ENCODE data around the gene DUSP10.

- TF ChIP-seq CTCF (IDR thresholded peaks at IDR 0.05) (no peak), POLR2A (IDR thresholded peaks at IDR 0.05) (no peak)
Observed at GRCh38 chr1:221678014-221678413, 63.9 kb downstream of the DUSP10 start.

Measured in ovary (tissue), 3 donors.